Subcutaneous adipose tissue (tissue), 4 donors: ENCODE data around the gene RB1. TPM values are rescaled to one million over a fixed set of nuclear protein-coding genes. Genes with fewer than 3 reads are reported as not detected.

Experiments used
- CTCF ChIP-seq: fragments of 450-650 bp; IDR thresholded peaks from one replicate; pipeline ENCODE4 v1.5.1; 2016; ENCODE audit warnings: low read depth, mild to moderate bottlenecking, control low read depth, antibody characterized with exemption, moderate library complexity
- total RNA-seq, 4 donors: library from RNA; depleted of rRNA; stranded (reverse); fragments of >200 nt; gene quantifications; one replicate each; pipeline ENCODE4 v1.1.0, GENCODE V29; 2016

RB1 gene
- total RNA-seq, 4 donors from 2014 or later, result 35.0 to 85.6 (median 45.6) TPM

DNA sequence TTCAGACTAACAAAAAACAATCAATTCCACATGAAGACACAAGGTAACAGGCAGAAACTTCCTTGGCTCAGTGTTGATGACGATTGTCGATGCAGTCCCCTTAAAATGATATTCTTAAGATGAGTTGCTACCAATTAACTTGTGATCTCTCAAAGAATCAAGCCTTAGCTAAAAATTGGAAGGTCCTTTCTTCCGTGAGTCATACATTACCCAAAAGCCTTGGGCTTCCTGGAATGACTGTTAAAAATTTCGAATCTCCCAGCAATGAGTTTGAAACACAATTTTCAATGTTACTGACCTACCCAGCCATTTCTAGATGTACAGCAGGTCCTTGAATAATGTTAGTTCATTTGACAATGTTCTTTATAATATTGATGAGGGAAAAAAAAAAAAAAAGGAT, 28.0 kb upstream of the RB1 start:
- no peak for TF ChIP-seq CTCF

DNA sequence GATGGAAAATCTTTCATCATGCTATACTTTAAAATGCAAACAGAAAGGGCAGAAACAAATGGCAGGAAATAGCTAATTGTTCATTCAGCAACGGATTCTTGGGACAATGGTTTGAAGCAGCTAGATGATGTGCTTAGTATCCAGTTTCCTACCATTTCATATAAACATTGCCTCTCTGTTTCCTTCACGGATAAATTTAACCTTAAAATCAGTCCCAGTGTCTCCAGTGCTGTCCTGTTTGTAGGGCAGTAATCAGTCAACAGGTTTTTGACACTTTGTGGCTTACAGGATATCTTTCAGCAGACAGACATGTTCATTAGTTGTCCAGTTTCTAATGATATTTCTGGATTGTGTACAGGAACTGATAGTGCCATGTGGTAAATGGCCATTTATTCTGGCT, 24.7 kb upstream of the RB1 start:
- no peak for TF ChIP-seq CTCF

DNA sequence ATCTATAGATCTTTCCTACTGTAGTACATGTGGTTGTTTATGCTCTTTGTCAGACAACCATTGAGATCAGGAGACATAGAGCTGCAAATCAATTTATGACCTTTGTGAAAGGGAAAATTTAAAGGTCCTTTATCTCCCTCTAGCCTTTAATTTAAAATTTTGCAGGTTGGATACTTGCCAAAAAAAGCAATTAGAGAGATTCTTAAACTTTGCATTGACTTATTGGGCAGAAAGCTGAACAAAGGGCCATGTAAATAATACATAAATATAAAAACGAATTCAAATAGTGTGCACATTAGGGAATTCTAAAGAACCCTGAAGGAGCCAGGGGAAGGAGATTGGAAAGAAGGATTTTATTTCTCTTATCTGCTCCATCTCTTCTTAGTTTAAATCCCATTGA, 22.0 kb upstream of the RB1 start:
- TF ChIP-seq CTCF, result no peak

DNA sequence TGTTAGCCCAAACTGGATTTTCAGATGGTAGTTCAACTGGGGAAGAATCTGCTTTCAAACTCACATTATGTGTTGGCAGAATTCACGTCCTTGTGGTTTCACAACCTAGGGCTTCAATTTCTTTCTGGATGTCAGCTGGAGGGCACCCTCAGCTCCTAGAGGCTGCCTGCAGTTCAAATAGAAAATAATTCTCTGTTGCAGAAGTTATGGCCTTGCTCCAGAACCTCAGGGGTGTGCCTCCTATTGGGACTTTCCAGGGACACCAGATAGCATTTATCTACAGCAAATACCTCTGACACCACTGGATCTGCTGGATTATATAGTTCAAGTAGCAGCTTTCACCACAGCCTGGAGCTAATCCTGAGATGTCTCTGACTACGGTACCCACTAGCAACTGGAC, 11.8 kb upstream of the RB1 start:
- no peak for TF ChIP-seq CTCF

- TF ChIP-seq CTCF, result no peak
Measured at GRCh38 chr13:48292650-48293049, 10.9 kb upstream of the RB1 start.

- TF ChIP-seq CTCF, result no peak
Measured at GRCh38 chr13:48294653-48295052, 8.9 kb upstream of the RB1 start.

GRCh38 chr13:48295271-48295670, 8.3 kb upstream of the RB1 start:
- no peak for TF ChIP-seq CTCF

DNA sequence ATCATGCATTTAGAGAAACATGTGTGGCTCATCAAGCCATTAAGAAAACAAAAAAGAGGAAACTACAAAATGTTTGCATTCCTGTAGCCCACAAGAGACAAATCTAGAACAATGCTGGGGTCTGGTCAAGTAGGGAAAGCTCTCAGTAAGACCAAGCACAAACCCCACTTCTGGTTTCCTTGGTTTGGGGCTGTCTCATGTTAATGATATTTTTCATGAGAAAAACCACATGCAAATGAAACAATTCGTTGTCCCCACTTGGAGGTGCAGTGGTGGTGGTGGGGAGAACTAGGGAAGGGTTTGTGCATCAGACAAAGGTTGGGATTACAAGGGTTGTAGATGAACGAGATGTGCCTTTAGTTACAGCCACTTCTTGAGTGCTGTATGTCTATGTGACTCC, 7.0 kb upstream of the RB1 start:
- no peak for TF ChIP-seq CTCF
